ENCODE measurements around the gene DCAF16.

DCAF16 gene

DNA sequence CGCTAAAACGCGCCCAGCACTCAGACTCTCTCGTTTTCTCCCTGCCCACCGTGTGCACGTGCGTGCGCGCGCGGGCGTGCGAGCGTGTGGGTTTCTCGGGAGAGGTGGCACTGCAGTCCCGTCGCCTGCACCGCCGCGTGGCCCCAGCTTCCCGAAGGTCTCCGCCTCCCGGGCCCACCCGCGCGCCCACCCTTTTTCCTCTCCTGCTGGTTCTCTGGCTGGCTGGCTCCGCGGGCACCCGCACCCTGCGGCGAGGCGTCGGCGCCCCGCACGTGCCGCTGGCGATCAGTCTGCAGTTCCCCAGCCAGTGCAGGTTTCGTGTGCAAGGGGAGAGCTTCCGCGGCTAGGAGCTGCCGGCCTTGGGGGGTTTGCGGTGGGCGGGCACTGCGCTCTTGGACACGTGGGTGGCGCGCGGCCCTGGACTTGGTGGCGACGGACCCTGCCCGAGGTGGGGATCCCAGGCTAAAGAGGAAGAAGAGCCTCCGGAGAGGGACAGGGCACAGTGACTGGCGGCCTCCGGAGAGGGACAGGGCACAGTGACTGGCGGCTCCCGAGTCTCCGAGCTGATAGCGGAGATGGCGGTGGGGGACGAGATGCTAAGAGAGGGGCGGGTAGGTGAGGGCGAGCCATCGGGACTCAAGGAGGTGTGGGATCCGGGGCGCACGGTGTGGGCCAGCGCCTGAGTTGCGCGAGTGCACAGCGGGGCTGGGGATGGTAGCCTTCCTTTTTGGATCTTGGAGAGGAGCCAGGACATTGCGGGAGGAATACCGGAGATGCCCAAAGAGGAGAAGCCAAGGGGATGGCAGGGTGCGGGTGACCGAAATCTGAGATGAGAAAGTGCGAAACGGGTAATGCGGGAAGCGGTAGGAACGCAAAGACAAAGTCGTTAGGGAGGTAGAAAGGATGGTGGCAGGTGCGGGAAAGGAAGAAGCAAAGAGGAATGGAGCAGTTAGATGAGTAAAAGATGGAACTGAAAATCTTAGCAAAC, 29.0 kb downstream of the DCAF16 start, which contains the start of gene FAM184B:
Gene FAM184B, minus strand, starts transcription at position 322 of the 988 bp plus-strand sequence. CDS start 322 bp downstream, outside the sequence.
- DNase-seq: peak in 2 of 3 experiments; percentile 84 to 85

DNA sequence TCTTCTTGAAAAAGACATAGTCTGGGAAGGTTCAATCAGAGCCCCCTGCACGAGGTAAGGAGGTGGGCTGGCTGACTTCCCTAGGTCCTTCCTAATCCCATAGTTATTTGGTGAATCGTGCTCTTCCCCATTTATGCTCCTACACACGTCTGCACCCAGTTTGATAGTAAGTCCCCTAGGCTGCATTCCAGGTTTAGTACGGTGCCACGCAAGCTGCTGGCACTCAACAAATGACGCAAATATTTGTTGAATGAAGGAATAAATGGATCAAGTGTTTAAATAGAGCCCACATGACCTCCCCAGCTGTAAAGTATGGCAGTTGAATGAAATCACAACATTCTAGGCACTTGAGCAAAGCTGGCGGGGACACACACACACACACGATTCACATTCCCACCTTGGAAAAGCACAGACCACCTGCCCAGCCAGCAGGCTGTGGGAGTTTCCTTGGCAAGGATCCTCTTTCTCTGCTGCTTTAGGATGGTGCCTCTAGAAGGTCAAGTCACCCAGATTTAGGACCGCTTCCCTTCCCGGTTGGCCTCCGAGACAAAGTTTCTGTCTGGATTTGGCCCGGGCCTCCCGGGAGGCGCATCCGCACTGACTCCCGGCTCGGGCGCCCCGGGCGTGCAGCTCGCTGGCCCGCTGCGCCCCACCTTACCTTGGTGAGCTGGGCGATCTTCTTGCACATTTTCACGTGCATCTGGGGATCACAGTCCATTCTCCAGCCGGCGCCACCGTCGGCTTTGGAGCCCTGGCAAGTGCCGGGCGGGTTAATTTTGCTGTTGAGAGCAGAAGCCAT, 29.9 kb downstream of the DCAF16 start:
- peak in 2 of 3 experiments; percentile 77 to 83 for DNase-seq

DNA sequence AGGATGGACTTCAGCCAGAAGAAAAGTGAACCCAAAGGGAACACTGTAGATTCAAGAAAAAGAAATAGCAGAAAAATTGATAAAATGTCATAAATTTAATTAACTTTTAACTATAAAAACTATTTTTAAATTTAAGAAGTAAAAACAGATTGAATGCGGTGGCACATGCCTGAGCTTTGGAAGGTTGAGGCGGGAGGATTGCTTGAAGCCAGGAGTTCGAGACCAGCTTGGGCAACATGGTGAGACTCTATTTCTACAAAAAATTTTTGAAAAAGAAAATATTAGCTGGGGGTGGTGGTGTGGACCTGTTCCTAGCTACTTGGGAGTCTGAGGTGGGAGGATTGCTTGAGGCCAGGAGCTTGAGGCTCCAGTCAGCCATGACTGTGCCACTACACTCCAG, 32.1 kb downstream of the DCAF16 start:
- DNase-seq: no peak

DNA sequence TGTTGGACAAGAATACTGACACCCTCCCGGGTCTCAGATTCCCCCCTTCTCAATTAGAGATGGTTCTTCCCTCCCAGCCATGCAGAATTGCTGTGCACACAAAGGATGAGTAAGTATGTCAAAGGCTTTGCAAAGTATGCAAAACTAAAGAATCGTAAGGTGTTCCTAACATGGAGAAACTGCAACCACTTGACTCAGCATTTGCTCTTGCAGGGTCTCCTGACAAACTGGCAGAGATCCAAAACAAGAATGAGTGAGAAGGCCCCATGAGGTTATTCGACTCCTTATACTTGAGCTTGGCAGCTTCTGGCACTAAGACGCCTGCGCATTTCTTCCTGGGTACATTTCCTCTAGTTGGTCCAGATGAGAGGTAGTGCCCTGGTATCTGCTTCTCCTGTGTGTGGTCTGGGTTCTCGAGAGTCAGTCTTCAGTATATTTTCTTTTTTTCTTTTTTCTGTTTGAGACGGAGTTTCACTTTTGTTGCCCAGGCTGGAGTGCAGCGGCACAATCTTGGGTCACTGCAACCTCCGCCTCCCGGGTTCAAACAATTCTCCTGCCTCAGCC, 37.3 kb downstream of the DCAF16 start:
- DNase-seq: peak in 1 of 3 experiments; percentile 55

DNA sequence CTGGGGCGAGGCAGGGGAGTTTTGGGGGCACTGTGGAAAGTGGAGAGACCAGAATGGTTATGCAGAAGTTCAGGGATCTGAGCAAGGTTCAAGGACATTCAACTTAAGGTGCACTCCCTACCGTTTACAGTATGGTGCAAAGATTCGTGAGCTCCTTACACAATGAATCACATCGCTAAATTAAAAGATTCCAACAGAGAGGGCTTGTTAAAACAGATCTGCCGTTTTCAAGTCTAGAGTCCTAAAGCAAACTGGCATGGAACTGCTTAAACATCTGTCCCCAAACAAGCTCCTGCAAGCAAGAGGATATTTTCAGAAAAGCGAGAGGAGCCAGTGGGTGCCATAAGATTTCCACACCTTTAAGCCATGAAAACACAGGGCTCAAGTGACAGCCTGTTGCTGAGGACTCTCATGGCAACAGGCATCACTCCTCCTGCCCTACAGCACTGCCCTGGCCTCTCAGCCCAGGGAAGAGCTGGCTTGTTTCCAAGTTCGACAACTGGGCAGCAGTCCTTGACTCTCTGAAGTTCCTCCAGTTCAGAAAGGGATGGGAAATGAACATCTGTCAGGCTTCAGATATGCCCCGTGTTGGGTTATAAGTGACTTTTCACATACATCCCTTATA, 39.2 kb downstream of the DCAF16 start:
- peak; percentile 10 to 81 (median 57) for DNase-seq

DNA sequence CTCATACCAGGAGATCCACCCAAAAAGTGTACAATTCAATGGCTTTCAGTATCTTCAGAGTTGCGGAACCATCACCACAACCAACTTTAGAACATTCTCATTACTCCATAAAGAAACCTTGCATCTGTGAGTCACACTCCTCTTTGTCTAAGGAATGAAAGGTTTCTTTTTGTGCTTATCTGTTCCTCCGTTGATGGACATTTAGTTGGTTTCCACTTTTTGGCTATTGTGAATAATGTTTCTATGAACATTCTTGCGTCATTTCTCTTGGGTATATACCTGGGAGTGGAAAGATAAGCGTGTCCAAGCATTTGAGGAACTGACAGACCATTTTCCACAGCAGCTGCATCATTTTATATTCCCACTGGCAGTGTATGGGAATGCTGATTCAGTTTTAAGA, 39.7 kb downstream of the DCAF16 start:
- DNase-seq: no peak

DNA sequence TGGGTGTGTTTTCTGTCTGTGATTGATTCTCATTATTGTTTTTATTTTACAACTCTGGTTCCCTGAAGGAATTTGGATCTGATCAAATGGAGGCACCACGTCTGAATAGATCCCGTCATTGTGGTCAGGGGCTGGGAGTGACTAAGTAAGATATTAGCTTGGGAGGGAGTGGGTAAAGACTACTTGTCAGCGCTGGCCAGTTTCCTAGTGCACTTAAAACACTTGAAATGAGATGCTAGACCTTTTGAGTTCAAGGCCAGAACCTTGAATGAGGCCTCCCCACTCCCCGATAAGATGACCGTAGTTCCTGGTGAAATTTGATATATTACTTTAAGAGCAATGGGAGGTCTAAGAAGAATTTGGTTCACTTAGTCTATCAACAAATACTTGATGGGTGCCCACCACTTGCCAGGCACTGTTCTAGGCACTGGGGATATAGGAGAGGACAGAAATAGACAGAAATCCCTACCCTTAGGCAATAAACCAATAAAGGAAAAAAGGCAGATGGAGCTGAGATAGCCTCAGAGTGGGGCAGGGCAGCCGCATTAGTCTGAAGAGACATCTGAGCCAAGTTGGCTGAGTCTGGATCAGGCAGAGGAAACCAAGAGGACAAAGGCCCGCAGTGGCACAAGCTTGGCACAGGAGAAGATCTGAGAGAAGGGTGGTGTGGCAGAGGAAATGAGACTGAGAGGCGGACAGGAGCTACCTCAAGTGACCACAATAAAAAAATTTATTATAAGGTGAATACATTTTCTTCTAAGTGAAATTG, 41.0 kb downstream of the DCAF16 start:
- no peak for DNase-seq

DNA sequence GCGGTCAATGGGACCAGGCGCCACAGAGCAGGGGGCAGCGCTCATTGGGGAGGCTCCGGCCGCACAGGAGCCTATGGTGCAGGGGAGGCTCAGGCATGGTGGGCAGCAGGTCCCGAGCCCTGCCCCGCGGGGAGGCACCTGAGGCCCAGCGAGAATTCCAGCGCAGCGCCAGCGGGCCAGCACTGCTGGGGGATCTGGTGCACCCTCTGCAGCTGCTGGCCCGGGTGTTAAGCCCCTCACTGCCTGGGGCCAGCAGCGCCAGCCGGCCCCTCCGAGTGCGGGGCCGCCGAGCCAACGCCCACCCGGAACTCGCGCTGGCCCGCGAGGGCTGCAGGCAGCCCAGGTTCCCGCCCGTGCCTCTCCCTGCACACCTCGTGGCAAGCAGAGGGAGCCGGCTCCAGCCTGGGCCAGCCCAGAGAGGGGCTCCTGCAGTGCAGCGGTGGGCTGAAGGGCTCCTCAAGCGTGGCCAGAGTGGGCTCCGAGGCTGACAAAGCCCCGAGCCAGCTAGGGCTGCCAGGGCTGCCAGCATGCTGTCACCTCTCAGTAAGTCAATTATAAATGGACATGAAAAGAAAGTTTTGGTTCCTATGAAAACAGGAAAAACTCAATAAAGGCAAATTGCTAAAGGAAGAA, 43.6 kb downstream of the DCAF16 start:
- DNase-seq: no peak

DNA sequence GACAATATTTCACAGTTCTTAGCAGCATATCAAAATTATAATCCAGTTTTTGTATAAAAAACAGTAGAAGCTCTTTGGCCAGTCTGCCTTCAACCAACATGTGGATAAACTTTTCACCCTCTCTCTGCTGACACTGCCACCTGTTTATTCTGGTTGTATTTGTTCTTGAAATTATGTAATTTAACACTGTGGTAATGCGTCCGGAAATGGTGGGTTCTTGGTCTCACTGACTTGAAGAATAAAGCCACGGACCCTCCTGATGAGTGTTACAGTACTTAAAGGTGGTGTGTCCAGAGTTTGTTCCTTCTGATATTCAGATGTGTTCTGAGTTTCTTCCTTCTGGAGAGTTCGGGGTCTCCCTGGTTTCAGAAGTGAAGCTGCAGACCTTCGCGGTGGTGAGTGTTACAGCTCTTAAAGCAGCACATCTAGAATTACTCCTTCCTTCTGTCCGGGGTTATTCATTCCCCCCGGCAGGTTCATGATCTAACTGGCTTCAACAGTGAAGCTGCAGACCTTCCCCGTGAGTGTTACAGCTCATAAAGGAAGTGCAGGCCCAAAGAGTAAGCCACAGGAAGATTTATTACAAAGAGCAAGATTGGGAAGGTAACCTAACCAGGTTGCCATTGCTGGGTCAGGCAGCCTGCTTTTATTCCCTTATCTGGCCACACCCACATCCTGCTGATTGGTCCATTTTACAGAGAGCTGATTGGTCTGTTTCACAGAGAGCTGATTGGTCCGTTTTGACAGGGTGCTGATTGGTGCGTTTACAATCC, 44.9 kb downstream of the DCAF16 start:
- no peak for DNase-seq

DNA sequence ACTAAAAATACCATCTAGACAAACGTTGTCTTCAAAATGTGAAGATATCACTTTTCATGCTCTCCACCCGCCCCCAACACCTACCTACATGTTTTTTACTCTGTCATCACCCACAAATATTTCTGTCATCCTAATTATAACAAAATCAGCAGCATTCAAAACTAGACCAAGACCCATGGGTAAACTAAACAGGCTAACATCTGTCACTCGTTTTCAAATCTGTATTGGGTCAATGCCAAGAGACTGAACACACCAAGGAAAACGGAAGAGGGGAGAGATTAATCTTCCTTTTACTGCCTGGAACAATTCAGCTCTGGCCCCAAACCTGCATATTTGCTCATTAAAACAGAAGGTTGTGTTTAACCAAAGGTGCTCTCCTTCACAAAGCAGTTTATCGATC, 46.6 kb downstream of the DCAF16 start:
- no peak for DNase-seq

DNA sequence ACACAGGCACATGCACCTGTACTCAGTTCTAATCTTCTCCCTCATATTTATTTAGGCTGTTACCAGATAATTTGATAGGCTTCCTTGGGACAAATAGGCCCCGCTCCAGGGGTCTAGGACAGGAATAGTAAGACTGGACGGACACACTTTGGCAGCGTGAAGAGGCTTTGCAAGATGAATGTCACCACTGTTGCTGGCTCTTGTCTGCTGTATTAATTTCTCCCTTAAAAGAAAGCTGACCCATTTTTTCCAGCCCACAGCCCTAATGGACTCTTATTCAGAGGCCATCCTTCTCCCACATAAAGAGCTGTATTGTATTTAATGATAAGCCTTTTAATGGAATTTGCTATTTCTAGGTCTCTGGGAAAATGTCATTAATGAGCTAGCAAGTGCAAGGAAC, 47.1 kb downstream of the DCAF16 start:
- DNase-seq: no peak

DNA sequence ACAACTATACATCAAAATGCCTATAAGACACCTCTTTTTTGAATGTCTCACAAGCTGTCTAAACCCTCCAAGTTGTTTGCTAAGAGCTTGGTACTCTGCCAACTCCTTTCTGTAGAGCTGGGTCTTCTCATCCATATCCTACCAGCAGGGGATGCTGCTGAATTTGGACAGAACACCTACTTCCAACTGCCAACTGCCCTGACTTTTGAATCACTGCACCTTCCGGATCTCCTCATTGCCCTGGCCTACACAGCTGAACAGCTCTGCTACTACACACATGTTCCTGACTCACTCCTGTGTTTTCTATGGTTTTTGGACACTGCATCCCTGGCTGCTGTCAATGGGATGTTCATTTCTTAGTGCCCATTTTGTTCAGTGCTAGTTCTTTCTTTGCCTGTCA, 47.8 kb downstream of the DCAF16 start:
- DNase-seq: peak in 1 of 3 experiments; percentile 76

DNA sequence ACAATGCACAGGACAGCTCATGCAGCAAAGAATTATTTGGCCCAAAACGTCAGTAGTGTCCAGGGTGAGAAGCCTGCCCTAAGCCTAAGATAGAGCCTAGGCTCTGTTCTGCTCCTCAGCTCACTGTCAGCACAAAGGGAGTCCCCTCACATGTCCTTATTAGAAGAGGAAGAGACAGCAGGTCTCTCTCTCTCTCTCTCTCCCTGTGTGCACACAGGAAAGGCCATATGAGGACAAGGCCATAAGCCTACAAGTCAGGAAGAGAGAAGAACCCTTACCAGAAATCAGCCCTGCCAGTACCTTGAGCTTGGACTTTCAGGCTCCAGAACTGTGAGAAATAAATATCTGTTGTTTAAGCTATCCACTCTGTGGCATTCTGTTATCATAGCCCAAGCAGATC, 49.5 kb downstream of the DCAF16 start:
- DNase-seq: no peak

DNA sequence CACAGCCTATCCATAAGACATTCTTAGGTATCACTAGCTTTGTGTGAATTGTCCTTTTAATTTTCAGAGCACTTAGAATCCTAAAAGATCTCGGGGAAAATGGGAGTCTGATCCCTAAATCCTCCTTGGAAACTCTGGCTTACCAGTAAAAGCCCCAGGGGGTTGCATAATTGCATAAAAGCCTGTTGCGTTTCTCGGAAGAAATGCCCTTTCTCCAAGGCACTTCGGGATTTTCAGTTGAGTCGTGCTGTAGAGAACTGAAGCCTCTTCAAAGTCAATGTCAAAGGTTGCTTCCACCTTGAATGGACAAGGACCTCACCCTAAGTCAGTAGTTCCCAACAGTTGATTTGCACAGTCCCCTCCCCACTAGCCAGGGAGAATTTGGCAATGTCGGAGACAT, 49.9 kb downstream of the DCAF16 start:
- no peak for DNase-seq

DNA sequence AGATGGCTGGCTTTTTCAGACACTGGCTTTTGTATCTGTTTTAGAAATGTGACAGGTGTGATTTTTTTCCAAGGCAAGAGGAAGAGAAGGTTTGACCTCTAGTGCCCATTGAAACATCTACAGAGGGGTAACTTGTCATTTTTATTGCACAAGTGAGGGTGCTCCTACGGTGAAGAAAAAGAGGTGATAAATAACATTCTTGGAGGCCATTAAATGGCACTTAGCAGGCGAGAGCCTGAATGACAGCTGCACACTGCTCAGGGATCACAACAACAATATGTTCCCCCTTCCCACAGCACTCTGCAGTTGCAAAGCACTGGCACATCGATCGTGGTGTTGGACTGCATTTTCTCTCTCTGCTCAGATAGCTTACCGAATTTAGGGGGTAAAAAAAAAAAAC, 52.1 kb downstream of the DCAF16 start:
- peak; percentile 61 to 91 (median 88) for DNase-seq

DNA sequence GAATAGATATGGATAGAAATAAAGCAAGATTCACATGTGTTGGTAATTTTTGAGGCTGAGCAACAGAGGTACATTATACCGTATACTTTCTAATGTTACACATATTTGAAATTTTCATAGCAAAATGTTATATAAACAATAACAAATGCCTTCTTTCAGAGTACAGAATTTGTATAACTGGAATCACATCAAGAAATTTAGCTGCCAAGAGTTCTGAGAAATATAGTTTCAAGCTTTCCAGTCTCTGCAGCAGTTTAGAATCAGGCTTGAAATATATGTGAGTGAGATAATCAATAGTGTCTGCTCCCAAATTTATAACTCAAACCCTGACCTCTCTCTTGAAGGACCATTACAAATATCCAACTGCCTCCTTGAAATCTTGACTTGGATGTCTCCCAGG, 52.9 kb downstream of the DCAF16 start:
- no peak for DNase-seq

DNA sequence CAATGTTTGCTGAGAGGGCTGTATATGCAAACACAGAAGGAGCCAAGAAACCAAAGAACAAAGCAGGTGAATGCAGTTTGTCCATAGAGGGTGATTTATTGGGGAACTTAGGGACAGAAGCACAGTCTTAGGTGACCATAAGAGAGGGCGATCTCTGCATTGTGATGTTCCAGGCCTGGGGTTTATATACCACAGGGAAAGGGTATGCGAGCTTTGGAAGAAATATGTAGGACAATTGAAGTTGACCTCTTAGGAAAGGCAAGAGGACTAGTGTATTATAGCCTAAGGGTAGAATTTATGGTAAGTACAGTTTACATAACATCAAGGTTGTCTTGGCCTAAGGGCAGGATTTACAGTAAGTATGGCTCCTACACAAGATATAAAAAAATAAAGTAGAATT, 56.9 kb downstream of the DCAF16 start:
- peak in 1 of 3 experiments; percentile 9 for DNase-seq

Data from NCI-H1417 (cell line).